GM12878 (cell line): ENCODE data around the gene MT1X. TPM values are rescaled to one million over a fixed set of nuclear protein-coding genes. Genes with fewer than 3 reads are reported as not detected.

Experiments used
- ATAC-seq: fragments of 200-7000 bp; cut with Tn5 transposase; 3 replicates; pipeline ENCODE4 v1.9.1; 2020; ENCODE audit warnings: mild to moderate bottlenecking, moderate library complexity
- BruUV-seq: library from RNA; stranded (reverse); fragments of 400-500 nt; replicated peaks from 2 replicates; lab custom pipeline; 2021; lab: Mats Ljungman, UMichigan
- CTCF ChIA-PET: fragments of 300-600 bp; sonication (Branson Sonifier 250); formaldehyde crosslinking; extraction: SDS; loops from one replicate; lab custom pipeline; 2021; ENCODE audit warnings: inconsistent platforms; lab: Yijun Ruan, JAX
- POLR2A ChIA-PET: fragments of 350-600 bp; formaldehyde crosslinking; extraction: SDS; loops from one replicate; lab custom pipeline; 2021; ENCODE audit warnings: inconsistent platforms; lab: Charles Lee
- RAD21 ChIA-PET: fragments of 300-600 bp; sonication (Branson Sonifier 250); formaldehyde crosslinking; loops from one replicate; lab custom pipeline; 2023; ENCODE audit warnings: antibody characterized with exemption; ENCODE audit not compliant: unreplicated experiment; lab: Charles Lee
- SMC1A ChIA-PET: fragments of 300-600 bp; sonication (Branson Sonifier 250); formaldehyde crosslinking; loops from one replicate; lab custom pipeline; 2023; ENCODE audit not compliant: unreplicated experiment, uncharacterized antibody; lab: Charles Lee
- DNase-seq: peaks from one replicate; pipeline ENCODE4 v3.0.0-alpha.2; 2011; ENCODE audit warnings: low read depth, low spot score
- FAIRE-seq: peaks from 3 replicates; lab custom pipeline; 2011; peaks lifted over from hg19 to GRCh38; lab: Jason Lieb, UNC
- H2AFZ ChIP-seq: 2 replicates; pipeline ENCODE4 v1.6.0; 2011; ENCODE audit warnings: low read depth, low read length, control low read depth; ENCODE audit not compliant: control insufficient read depth
- H3K27ac ChIP-seq: 2 replicates; pipeline ENCODE4 v1.5.1; 2011; ENCODE audit warnings: control low read depth; ENCODE audit not compliant: control insufficient read depth, insufficient read depth
- H3K27me3 ChIP-seq, 2 experiments: replicated peaks in 1 of 2; 2 replicates each; pipeline versions ENCODE4 v1.6.0 to v1.6.1; 2011; ENCODE audit warnings: low read length in 1 of 2; ENCODE audit not compliant: control insufficient read depth in 2 of 2, insufficient read depth in 2 of 2
- H3K36me3 ChIP-seq, 2 experiments: 2 replicates each; pipeline ENCODE4 v1.5.1; 2011; ENCODE audit warnings: low read length in 1 of 2; ENCODE audit not compliant: control insufficient read depth in 2 of 2, insufficient read depth in 2 of 2
- H3K4me1 ChIP-seq: 2 replicates; pipeline ENCODE4 v1.6.1; 2011; ENCODE audit warnings: mild to moderate bottlenecking, low read length, moderate library complexity, mixed read lengths; ENCODE audit not compliant: control insufficient read depth, insufficient read depth
- H3K4me2 ChIP-seq: 2 replicates; pipeline ENCODE4 v1.6.0; 2011; ENCODE audit warnings: control low read depth; ENCODE audit not compliant: control insufficient read depth, insufficient read depth
- H3K4me3 ChIP-seq: fragments of 200-600 bp; sonication (generic); 2 replicates; pipeline ENCODE4 v1.5.1; 2016
- H3K79me2 ChIP-seq: 2 replicates; pipeline ENCODE4 v1.6.0; 2011; ENCODE audit warnings: low read length; ENCODE audit not compliant: control insufficient read depth, insufficient read depth
- H3K9ac ChIP-seq: 2 replicates; pipeline ENCODE4 v1.8.0; 2011; ENCODE audit warnings: low read length, control low read depth, mixed read lengths; ENCODE audit not compliant: control insufficient read depth, insufficient read depth
- H3K9me3 ChIP-seq: replicated peaks from 3 replicates; pipeline ENCODE4 v1.5.1; 2011; ENCODE audit warnings: mild to moderate bottlenecking, low read length; ENCODE audit not compliant: control insufficient read depth, insufficient read depth
- H4K20me1 ChIP-seq: 2 replicates; pipeline ENCODE4 v1.6.0; 2011; ENCODE audit not compliant: control insufficient read depth, insufficient read depth
- ASH2L ChIP-seq: fragments of 300-600, 200-600 bp; sonication (generic); IDR thresholded peaks from 2 replicates; pipeline ENCODE4 v1.6.1; 2017; ENCODE audit warnings: low read depth, mild to moderate bottlenecking, borderline replicate concordance
- BACH1 ChIP-seq: fragments of 450-650 bp; IDR thresholded peaks from 2 replicates; pipeline ENCODE4 v1.6.1; 2017; ENCODE audit warnings: mild to moderate bottlenecking, borderline replicate concordance
- EP300 ChIP-seq, 2 experiments: fragments of 150-350 bp in 1 of 2; IDR thresholded peaks; 2 replicates each; pipeline ENCODE4 v1.6.1; 2011 to 2012; ENCODE audit warnings: low read depth in 2 of 2, low read length in 2 of 2, borderline replicate concordance in 1 of 2, improper control_type of control experiment in 1 of 2, inconsistent platforms in 1 of 2; ENCODE audit not compliant: control insufficient read depth in 1 of 2
- HDGF ChIP-seq: fragments of 450-650 bp; IDR thresholded peaks from 2 replicates; pipeline ENCODE4 v1.6.1; 2016; ENCODE audit warnings: antibody characterized with exemption
- LARP7 ChIP-seq: fragments of 450-650 bp; IDR thresholded peaks from 2 replicates; pipeline ENCODE4 v1.6.1; 2017; ENCODE audit warnings: mild to moderate bottlenecking
- MEF2B ChIP-seq: fragments of 450-650 bp; IDR thresholded peaks from 2 replicates; pipeline ENCODE4 v1.6.1; 2018; ENCODE audit warnings: mild to moderate bottlenecking, moderate library complexity; ENCODE audit not compliant: partially characterized antibody, poor library complexity, severe bottlenecking
- NR2F1 ChIP-seq: fragments of 450-650 bp; conservative IDR thresholded peaks from 2 replicates; pipeline ENCODE4 v1.6.1; 2017; ENCODE audit warnings: mild to moderate bottlenecking
- RAD21 ChIP-seq: IDR thresholded peaks from 2 replicates; pipeline ENCODE4 v1.6.1; 2011; ENCODE audit warnings: mild to moderate bottlenecking, low read depth, low read length, moderate library complexity; ENCODE audit not compliant: insufficient read depth
- SMAD1 ChIP-seq: fragments of 450-650 bp; IDR thresholded peaks from 2 replicates; pipeline ENCODE4 v1.6.1; 2018; ENCODE audit warnings: mild to moderate bottlenecking, low read depth; ENCODE audit not compliant: partially characterized antibody
- SMC3 ChIP-seq: IDR thresholded peaks from 2 replicates; pipeline ENCODE4 v1.6.1; 2011; ENCODE audit warnings: low read length, improper control_type of control experiment, borderline replicate concordance
- YBX1 ChIP-seq: fragments of 450-650 bp; IDR thresholded peaks from 2 replicates; pipeline ENCODE4 v1.6.1; 2016; ENCODE audit warnings: antibody characterized with exemption
- WGBS: methylation state at CpG from one replicate; pipeline ENCODE4 v1.1.6; 2016; ENCODE audit warnings: low lambda C conversion rate; ENCODE audit not compliant: insufficient replicate concordance, insufficient coverage; ENCODE audit errors: missing lambda C conversion rate; 5-methylcytosine and 5-hydroxymethylcytosine counted together
- in situ Hi-C: fragments of 300-500 bp; cut with MboI; formaldehyde crosslinking; loops from 9 replicates; pipeline ENCODE4 v1.14.3; 2018; ENCODE audit warnings: mixed read lengths
- intact Hi-C: fragments of 100-400 bp; cut with micrococcal nuclease; formaldehyde crosslinking; loops from one replicate; pipeline ENCODE4 v1.14.2; 2022; ENCODE audit not compliant: unreplicated experiment
- polyA plus RNA-seq, 11 experiments: library from polyadenylated mRNA; depleted of rRNA in 4 of 11; unstranded in 6 of 11; stranded (reverse) in 5 of 11; fragments of >200 nt; fragmentation: Nextera tagmentation in 4 of 11; fragmentation: Illumina TruSeq in 1 of 11; extraction: Ambion mirVana in 4 of 11; extraction: Trizol in 1 of 11; gene quantifications; 1 replicate in 1 of 11; 2 replicates in 10 of 11; pipeline versions ENCODE4 v1.2.1 to v1.2.3, GENCODE V29; 2011 to 2016; ENCODE audit warnings: inconsistent platforms in 2 of 11, missing spikeins in 2 of 11, low read depth in 1 of 11
- total RNA-seq, 4 experiments: library from RNA; depleted of rRNA in 3 of 4; stranded (reverse); fragments of >200 nt in 3 of 4; fragmentation: Illumina TruSeq in 1 of 4; extraction: Trizol in 1 of 4; gene quantifications; 2 replicates each; pipeline versions ENCODE4 v1.2.1 to v1.2.3, GENCODE V29; 2013 to 2021
- TF ChIP-seq, protein P1 (sequence below): fragments of 150-350 bp; IDR thresholded peaks from 2 replicates; pipeline ENCODE4 v1.6.1; 2016; ENCODE audit warnings: low read depth, low read length
- TF ChIP-seq, protein P2 (sequence below), 3 experiments: IDR thresholded peaks in 2 of 3; conservative IDR thresholded peaks in 1 of 3; 2 replicates each; pipeline ENCODE4 v1.5.1; 2011; ENCODE audit warnings: low read depth in 3 of 3, low read length in 3 of 3, mild to moderate bottlenecking in 3 of 3, control low read depth in 2 of 3, moderate library complexity in 2 of 3, inconsistent platforms in 1 of 3, mixed read lengths in 1 of 3; ENCODE audit not compliant: control insufficient read depth in 2 of 3, insufficient read depth in 1 of 3; ENCODE audit errors: extremely low read depth in 1 of 3
- TF ChIP-seq, protein P3 (sequence below): IDR thresholded peaks from 2 replicates; pipeline ENCODE4 v1.6.1; 2011; ENCODE audit warnings: low read depth, mild to moderate bottlenecking, low read length, moderate library complexity, borderline replicate concordance; ENCODE audit errors: extremely low read depth
- TF ChIP-seq, protein P4 (sequence below): fragments of 450-650 bp; IDR thresholded peaks from 2 replicates; pipeline ENCODE4 v1.6.1; 2017; ENCODE audit warnings: borderline replicate concordance

MT1X gene
- total and polyA plus RNA-seq, 10 of the 15 experiments (the other 5 are each of a cell fraction or from before 2014, with no cell fraction given): 5.8 to 65.6 (median 15.4) TPM

DNA sequence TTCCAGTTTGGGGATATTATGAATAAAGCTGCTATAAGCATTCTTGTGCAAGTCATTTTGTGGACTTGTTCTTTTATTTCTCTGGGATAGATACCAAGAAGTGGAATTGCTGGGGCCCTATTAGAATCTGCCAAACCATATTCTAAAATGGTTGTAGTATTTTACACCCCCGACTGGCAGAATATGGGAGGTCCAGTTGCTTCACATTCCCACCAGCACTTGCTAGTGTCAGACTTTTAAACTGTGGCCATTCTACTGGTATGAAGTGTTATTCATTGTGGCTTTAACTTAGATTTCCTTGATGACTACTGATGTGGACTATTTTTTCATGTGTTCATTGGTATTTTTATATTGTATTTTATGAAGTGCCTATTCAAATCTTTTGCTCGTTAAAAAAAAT, 29.6 kb downstream of the MT1X start:
- no TSS peak for BruUV-seq
- SMC1A ChIA-PET: interaction anchor here (0.6 kb wide), 1 partner anchor 10 kb away, joined by 3 read pairs; no protein-coding TSS in a partner anchor
- WGBS: 47% methylated on average over 2 of the region's 2 CpGs
- Histone ChIP-seq H2AFZ (no peak overlapping the region), H3K4me2 (no peak overlapping the region), H3K36me3 (no peaks in the 10 kb centered on the region), H3K4me1 (0 out of 2 replicates have a peak, but pooled peaks cover 2% of the 10 kb centered on the region), H3K79me2 (no peaks in the 10 kb centered on the region), H3K4me3 (no peak overlapping the region), H3K27me3 (no peaks in the 10 kb centered on the region), H3K9me3 (no peaks in the 10 kb centered on the region; the same call in 2 of the 3 replicates), H4K20me1 (no peaks in the 10 kb centered on the region), H3K27ac (no peak overlapping the region), H3K9ac (no peak overlapping the region)
- intact Hi-C loops: no loop called here
- POLR2A ChIA-PET: no interaction called here
- CTCF ChIA-PET: interaction anchor here (1.0 kb wide), 1 partner anchor 10 kb away, joined by 3 read pairs; no protein-coding TSS in a partner anchor
- in situ Hi-C loops: no loop called here
- no peak for DNase-seq
- no peak for ATAC-seq
- TF ChIP-seq NR2F1 (no peak), YBX1 (no peak), LARP7 (no peak), SMAD1 (no peak), SMC3 (no peak), EP300 (IDR thresholded peaks at IDR 0.05; ENCODE audit: borderline replicate concordance in 1 of 2, control insufficient read depth in 1 of 2, low read depth in 2 of 2, low read length in 2 of 2) (no peak), MEF2B (no peak), HDGF (no peak), RAD21 (no peak), BACH1 (no peak), ASH2L (no peak)
- TF ChIP-seq, protein P1, sequence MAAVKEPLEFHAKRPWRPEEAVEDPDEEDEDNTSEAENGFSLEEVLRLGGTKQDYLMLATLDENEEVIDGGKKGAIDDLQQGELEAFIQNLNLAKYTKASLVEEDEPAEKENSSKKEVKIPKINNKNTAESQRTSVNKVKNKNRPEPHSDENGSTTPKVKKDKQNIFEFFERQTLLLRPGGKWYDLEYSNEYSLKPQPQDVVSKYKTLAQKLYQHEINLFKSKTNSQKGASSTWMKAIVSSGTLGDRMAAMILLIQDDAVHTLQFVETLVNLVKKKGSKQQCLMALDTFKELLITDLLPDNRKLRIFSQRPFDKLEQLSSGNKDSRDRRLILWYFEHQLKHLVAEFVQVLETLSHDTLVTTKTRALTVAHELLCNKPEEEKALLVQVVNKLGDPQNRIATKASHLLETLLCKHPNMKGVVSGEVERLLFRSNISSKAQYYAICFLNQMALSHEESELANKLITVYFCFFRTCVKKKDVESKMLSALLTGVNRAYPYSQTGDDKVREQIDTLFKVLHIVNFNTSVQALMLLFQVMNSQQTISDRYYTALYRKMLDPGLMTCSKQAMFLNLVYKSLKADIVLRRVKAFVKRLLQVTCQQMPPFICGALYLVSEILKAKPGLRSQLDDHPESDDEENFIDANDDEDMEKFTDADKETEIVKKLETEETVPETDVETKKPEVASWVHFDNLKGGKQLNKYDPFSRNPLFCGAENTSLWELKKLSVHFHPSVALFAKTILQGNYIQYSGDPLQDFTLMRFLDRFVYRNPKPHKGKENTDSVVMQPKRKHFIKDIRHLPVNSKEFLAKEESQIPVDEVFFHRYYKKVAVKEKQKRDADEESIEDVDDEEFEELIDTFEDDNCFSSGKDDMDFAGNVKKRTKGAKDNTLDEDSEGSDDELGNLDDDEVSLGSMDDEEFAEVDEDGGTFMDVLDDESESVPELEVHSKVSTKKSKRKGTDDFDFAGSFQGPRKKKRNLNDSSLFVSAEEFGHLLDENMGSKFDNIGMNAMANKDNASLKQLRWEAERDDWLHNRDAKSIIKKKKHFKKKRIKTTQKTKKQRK: no peak
- TF ChIP-seq, protein P2, sequence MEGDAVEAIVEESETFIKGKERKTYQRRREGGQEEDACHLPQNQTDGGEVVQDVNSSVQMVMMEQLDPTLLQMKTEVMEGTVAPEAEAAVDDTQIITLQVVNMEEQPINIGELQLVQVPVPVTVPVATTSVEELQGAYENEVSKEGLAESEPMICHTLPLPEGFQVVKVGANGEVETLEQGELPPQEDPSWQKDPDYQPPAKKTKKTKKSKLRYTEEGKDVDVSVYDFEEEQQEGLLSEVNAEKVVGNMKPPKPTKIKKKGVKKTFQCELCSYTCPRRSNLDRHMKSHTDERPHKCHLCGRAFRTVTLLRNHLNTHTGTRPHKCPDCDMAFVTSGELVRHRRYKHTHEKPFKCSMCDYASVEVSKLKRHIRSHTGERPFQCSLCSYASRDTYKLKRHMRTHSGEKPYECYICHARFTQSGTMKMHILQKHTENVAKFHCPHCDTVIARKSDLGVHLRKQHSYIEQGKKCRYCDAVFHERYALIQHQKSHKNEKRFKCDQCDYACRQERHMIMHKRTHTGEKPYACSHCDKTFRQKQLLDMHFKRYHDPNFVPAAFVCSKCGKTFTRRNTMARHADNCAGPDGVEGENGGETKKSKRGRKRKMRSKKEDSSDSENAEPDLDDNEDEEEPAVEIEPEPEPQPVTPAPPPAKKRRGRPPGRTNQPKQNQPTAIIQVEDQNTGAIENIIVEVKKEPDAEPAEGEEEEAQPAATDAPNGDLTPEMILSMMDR (IDR thresholded peaks at IDR 0.05 in 2 of 3, conservative IDR thresholded peaks at IDR 0.05 in 1 of 3; ENCODE audit: control insufficient read depth in 2 of 3, extremely low read depth in 1 of 3, insufficient read depth in 1 of 3, low read depth in 3 of 3, low read length in 3 of 3): no peak
- TF ChIP-seq, protein P3, sequence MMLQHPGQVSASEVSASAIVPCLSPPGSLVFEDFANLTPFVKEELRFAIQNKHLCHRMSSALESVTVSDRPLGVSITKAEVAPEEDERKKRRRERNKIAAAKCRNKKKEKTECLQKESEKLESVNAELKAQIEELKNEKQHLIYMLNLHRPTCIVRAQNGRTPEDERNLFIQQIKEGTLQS: no peak
- TF ChIP-seq, protein P4, sequence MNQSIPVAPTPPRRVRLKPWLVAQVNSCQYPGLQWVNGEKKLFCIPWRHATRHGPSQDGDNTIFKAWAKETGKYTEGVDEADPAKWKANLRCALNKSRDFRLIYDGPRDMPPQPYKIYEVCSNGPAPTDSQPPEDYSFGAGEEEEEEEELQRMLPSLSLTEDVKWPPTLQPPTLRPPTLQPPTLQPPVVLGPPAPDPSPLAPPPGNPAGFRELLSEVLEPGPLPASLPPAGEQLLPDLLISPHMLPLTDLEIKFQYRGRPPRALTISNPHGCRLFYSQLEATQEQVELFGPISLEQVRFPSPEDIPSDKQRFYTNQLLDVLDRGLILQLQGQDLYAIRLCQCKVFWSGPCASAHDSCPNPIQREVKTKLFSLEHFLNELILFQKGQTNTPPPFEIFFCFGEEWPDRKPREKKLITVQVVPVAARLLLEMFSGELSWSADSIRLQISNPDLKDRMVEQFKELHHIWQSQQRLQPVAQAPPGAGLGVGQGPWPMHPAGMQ: no peak
- RAD21 ChIA-PET: no interaction called here
- FAIRE-seq: no peak
